ENCODE data around the gene TANC1. TPM values are rescaled to one million over a fixed set of nuclear protein-coding genes. Genes with fewer than 3 reads are reported as not detected.

The TANC1 gene
- total and polyA plus RNA-seq, 9 donors = 14.3 to 25.2 (median 20.1) TPM

DNA sequence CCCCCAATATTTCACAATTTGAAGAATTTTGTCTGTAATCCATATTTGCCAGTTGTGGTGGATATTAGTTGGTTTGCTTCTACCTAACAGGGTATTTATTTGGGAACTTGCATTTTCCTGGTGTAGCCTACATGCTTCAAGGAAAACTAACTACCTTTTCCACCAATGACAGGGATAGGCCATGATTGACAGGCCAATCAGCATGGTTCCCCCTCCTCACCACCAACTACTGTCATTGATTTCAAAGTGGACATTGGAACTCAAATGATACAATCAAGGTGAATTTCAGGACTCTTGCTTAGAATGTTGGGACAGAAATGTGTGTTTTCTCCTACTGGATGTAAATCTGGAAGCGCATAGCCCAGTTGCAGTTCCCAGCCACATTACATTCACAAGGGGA is 10.1 kb upstream of the TANC1 start:
- no peak for DNase-seq
- no CpG with 5 or more reads among the region's 1 CpG for WGBS (ENCODE audit: insufficient coverage)
- Histone ChIP-seq H3K36me3 (ENCODE audit: control insufficient read depth, insufficient read depth, low read length) (no peaks in the 10 kb centered on the region), H3K4me3 (ENCODE audit: low read length) (no peak overlapping the region), H3K27ac (ENCODE audit: low read length) (no peak overlapping the region), H3K27me3 (ENCODE audit: control insufficient read depth, insufficient read depth, low read length) (no peaks in the 10 kb centered on the region), H3K4me1 (ENCODE audit: control insufficient read depth, insufficient read depth, low read length) (peaks cover 12% of the 10 kb centered on the region), H3K9me3 (replicated peaks; ENCODE audit: control insufficient read depth, low read depth, low read length) (no peaks in the 10 kb centered on the region)

DNA sequence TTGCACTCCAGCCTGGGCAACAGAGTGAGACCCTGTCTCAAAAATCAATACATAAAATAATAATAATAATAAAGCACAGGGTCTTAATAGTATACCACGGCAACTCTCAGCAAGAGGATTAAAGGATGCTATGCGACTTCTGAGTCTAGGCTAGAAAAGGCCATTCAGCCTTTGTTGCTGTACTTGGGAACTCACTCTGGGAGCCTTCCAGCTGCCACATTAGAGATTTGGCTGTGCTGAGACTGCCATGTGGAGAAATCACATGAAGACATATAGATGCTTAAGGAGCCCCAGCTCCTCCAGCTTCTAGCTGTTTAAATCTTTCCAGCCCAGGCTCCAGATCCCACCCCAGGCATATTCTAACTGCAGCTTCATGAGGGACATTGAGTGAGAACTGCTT is 8.2 kb upstream of the TANC1 start:
- no peak for DNase-seq
- WGBS (ENCODE audit: insufficient coverage) = 100% methylated on average over 2 of the region's 2 CpGs
- no peaks in the 10 kb centered on the region for H3K36me3 ChIP-seq (ENCODE audit: control insufficient read depth, insufficient read depth, low read length)
- H3K4me3 ChIP-seq (ENCODE audit: low read length) = no peak overlapping the region
- H3K4me1 ChIP-seq (ENCODE audit: control insufficient read depth, insufficient read depth, low read length) = peaks cover 3% of the 10 kb centered on the region
- no peaks in the 10 kb centered on the region for H3K9me3 ChIP-seq (replicated peaks; ENCODE audit: control insufficient read depth, low read depth, low read length)
- H3K27ac ChIP-seq (ENCODE audit: low read length) = no peak overlapping the region
- no peaks in the 10 kb centered on the region for H3K27me3 ChIP-seq (ENCODE audit: control insufficient read depth, insufficient read depth, low read length)

DNA sequence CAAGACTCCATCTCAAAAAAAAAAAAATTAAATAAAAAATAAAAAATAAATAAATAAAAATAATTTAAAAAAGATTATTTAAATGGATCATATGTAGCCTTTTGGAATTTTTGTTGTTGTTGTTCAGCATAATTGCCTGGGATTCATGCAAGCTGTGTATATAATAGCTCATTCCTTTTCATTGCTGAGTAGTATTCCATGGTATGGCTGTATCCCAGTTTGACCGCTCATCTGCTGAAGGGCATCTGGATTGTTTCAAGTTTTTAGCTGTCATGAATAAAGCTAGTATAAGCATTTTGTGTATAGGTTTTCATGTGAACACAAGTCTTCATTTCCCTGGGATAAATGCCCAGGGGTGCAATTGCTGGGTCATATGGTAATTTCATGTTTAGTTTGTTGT is 6.4 kb upstream of the TANC1 start:
- Histone ChIP-seq H3K36me3 (ENCODE audit: control insufficient read depth, insufficient read depth, low read length) (no peaks in the 10 kb centered on the region), H3K27me3 (ENCODE audit: control insufficient read depth, insufficient read depth, low read length) (no peaks in the 10 kb centered on the region), H3K9me3 (replicated peaks; ENCODE audit: control insufficient read depth, low read depth, low read length) (no peaks in the 10 kb centered on the region), H3K4me3 (ENCODE audit: low read length) (no peak overlapping the region), H3K4me1 (ENCODE audit: control insufficient read depth, insufficient read depth, low read length) (peaks cover 4% of the 10 kb centered on the region), H3K27ac (ENCODE audit: low read length) (no peak overlapping the region)
- no peak for DNase-seq
- WGBS (ENCODE audit: insufficient coverage) = no CpG with 5 or more reads among the region's 1 CpG

DNA sequence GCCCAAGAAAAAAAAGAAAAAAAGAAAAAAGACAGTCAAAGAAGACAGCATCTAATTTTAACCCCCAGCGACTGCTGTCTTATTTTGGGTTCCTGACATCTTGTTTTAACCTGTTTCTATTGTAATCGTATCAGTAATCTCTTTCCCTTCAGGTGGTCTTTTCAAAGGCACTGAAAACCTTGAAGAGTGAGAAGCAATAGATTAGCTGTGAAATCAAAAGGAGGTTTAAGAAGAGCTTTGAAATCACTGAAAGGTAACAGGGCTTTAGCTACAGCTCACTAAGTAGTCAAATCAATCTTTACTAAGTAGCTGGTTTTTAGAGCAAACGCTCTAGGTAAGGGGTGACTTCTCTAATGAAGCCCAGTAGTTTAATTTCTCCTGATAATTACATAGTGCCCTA is 5.4 kb upstream of the TANC1 start:
- WGBS (ENCODE audit: insufficient coverage) = no CpG with 5 or more reads among the region's 3 CpGs
- H3K4me1 ChIP-seq (ENCODE audit: control insufficient read depth, insufficient read depth, low read length) = peaks cover 9% of the 10 kb centered on the region
- H3K36me3 ChIP-seq (ENCODE audit: control insufficient read depth, insufficient read depth, low read length) = no peaks in the 10 kb centered on the region
- H3K27ac ChIP-seq (ENCODE audit: low read length) = no peak overlapping the region
- H3K4me3 ChIP-seq (ENCODE audit: low read length) = no peak overlapping the region
- H3K9me3 ChIP-seq (replicated peaks; ENCODE audit: control insufficient read depth, low read depth, low read length) = no peaks in the 10 kb centered on the region
- DNase-seq = no peak
- no peaks in the 10 kb centered on the region for H3K27me3 ChIP-seq (ENCODE audit: control insufficient read depth, insufficient read depth, low read length)

DNA sequence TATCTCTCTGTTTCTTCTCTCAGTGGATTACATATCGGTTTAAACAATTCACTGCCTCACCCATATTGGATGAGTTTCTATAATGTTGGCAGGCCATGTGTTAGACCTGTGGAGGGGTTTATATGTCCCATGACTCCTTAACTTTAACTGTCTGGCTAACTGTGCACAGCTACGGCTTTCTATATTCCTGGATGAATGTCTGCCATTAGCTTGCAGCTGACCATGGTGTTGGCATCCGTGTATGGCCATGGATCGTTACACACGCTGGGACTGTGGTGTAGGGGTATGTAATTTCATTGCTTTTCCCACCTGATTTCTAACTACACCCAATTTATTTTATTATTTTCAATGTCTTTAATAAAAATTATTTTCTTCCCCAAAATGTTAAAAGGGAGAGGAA is 3.3 kb upstream of the TANC1 start:
- H3K27me3 ChIP-seq (ENCODE audit: control insufficient read depth, insufficient read depth, low read length) = peaks cover 5% of the 10 kb centered on the region
- WGBS (ENCODE audit: insufficient coverage) = 20% methylated on average over 1 of the region's 5 CpGs
- no peaks in the 10 kb centered on the region for H3K9me3 ChIP-seq (replicated peaks; ENCODE audit: control insufficient read depth, low read depth, low read length)
- DNase-seq = peak; percentile 46
- H3K4me3 ChIP-seq (ENCODE audit: low read length) = no peak overlapping the region
- H3K4me1 ChIP-seq (ENCODE audit: control insufficient read depth, insufficient read depth, low read length) = peaks cover 12% of the 10 kb centered on the region
- peak overlapping the region; percentile 37 for H3K27ac ChIP-seq (ENCODE audit: low read length)
- no peaks in the 10 kb centered on the region for H3K36me3 ChIP-seq (ENCODE audit: control insufficient read depth, insufficient read depth, low read length)

DNA sequence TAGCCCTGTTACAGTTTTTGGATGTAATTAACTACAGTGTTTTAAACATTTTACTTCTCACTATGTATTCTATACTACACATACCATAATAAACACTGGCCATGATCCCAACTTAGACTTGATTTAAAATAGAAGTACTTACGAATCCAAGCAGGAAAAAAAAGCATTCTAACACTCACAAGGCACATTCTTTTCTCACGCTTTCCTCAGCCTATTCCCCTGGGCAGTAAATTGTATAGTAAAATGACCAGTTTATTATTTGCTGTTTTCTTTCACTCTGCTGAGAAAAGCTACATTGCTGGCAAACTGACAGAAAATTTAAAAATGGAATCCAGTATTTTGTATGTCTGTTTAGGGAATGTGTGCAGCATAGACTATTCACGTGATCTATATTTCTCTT is 2.8 kb upstream of the TANC1 start:
- WGBS (ENCODE audit: insufficient coverage) = no CpG with 5 or more reads among the region's 3 CpGs
- Histone ChIP-seq H3K4me3 (ENCODE audit: low read length) (no peak overlapping the region), H3K27me3 (ENCODE audit: control insufficient read depth, insufficient read depth, low read length) (peaks cover 5% of the 10 kb centered on the region), H3K36me3 (ENCODE audit: control insufficient read depth, insufficient read depth, low read length) (no peaks in the 10 kb centered on the region), H3K27ac (ENCODE audit: low read length) (peak overlapping the region; percentile 91), H3K4me1 (ENCODE audit: control insufficient read depth, insufficient read depth, low read length) (peaks cover 17% of the 10 kb centered on the region), H3K9me3 (replicated peaks; ENCODE audit: control insufficient read depth, low read depth, low read length) (no peaks in the 10 kb centered on the region)
- DNase-seq = peak; percentile 79

DNA sequence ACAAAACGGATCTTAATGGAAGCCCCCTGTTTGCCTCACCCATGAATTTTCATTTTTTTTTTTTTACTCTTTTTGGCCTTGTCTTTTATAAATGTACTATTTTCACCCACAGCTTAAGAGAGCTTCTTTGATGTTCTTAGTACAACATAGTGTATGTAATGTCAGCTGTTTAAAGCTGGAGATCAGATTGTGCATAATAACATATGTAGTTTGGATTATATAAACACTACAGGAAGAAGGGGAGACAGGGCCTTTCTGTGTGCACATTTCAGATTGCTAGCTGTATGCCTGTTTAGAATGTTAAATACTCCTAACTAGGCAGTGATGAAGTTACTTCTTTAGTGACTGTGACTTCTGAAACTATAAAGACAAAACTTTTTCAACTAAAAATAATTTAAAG is 2.1 kb upstream of the TANC1 start:
- no CpG with 5 or more reads among the region's 1 CpG for WGBS (ENCODE audit: insufficient coverage)
- Histone ChIP-seq H3K27me3 (ENCODE audit: control insufficient read depth, insufficient read depth, low read length) (peaks cover 5% of the 10 kb centered on the region), H3K9me3 (replicated peaks; ENCODE audit: control insufficient read depth, low read depth, low read length) (no peaks in the 10 kb centered on the region), H3K4me3 (ENCODE audit: low read length) (no peak overlapping the region), H3K27ac (ENCODE audit: low read length) (peak overlapping the region; percentile 91), H3K4me1 (ENCODE audit: control insufficient read depth, insufficient read depth, low read length) (peaks cover 18% of the 10 kb centered on the region), H3K36me3 (ENCODE audit: control insufficient read depth, insufficient read depth, low read length) (no peaks in the 10 kb centered on the region)
- peak; percentile 41 for DNase-seq

DNA sequence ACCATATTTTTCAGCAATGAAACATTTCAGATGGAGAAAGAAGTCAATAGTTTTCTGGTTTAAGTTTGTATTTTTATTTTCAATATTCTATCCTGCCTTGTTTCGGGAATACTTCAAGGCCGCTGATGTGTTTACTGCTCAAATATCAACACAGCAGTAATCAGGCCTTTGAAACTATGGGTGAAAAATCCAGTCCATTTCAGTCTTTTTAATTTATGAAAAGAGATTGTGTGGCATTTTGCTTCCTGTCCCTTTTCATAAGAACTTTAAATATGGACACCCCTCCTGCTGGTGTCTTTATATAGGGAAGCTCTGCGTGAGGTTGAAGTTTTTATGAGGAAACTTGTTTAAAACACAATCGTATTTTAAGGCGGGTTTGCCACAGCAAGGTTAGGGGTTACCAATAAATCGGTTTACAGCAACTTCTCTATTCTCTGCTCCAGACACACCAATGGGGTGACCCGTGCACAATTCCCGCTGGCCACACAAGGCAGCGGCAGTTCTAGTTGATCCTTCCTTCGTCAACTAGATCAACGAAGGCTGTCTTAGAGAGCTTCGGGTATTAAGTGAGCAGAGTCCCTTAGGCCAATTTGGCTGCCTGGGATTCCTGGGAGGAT is 1.2 kb upstream of the TANC1 start:
- Histone ChIP-seq H3K4me3 (ENCODE audit: low read length) (peak overlapping the region; percentile 71), H3K36me3 (ENCODE audit: control insufficient read depth, insufficient read depth, low read length) (no peaks in the 10 kb centered on the region), H3K9me3 (replicated peaks; ENCODE audit: control insufficient read depth, low read depth, low read length) (no peaks in the 10 kb centered on the region), H3K27ac (ENCODE audit: low read length) (peak overlapping the region; percentile 91), H3K27me3 (ENCODE audit: control insufficient read depth, insufficient read depth, low read length) (peaks cover 5% of the 10 kb centered on the region), H3K4me1 (ENCODE audit: control insufficient read depth, insufficient read depth, low read length) (peaks cover 18% of the 10 kb centered on the region)
- 42% methylated on average over 7 of the region's 12 CpGs for WGBS (ENCODE audit: insufficient coverage)
- no peak for DNase-seq

DNA sequence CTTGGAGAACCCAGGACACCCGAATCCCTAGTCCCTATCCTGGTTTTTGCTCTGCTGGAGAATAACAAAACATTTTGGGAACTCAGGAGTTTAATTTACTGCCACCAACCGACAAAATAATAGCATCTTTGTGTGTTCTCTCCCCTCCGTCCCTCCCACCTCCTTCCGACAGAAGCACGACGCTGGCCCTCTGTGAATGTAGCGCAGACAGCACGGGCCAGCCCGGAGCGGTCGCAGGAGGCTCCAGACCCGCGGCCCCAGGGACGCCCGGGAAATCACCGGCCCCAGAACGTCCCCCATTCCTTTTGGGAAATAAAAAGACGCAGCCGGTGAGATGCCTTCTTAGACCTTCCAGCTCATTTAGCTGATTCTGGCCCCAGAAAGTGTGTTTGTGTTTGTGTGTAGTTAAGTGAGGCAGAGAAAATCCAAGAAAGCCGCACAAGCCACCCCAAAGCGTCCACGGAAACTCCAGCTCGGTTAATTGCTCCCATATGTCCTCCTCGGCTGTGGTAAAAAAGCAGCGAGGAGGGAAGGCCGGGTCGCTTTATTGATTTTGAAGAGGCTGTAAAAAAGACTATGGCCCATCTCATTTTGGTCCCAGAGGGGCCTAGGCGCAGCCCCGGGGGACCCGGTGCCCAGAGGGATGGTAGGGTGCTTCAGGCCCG is 577 bp upstream of the TANC1 start:
- Histone ChIP-seq H3K4me1 (ENCODE audit: control insufficient read depth, insufficient read depth, low read length) (peaks cover 18% of the 10 kb centered on the region), H3K4me3 (ENCODE audit: low read length) (peak overlapping the region; percentile 71), H3K9me3 (replicated peaks; ENCODE audit: control insufficient read depth, low read depth, low read length) (no peaks in the 10 kb centered on the region), H3K27me3 (ENCODE audit: control insufficient read depth, insufficient read depth, low read length) (peaks cover 5% of the 10 kb centered on the region), H3K36me3 (ENCODE audit: control insufficient read depth, insufficient read depth, low read length) (no peaks in the 10 kb centered on the region), H3K27ac (ENCODE audit: low read length) (peak overlapping the region; percentile 91)
- DNase-seq = peak; percentile 84
- under 1% methylated on average over 21 of the region's 31 CpGs for WGBS (ENCODE audit: insufficient coverage)

DNA sequence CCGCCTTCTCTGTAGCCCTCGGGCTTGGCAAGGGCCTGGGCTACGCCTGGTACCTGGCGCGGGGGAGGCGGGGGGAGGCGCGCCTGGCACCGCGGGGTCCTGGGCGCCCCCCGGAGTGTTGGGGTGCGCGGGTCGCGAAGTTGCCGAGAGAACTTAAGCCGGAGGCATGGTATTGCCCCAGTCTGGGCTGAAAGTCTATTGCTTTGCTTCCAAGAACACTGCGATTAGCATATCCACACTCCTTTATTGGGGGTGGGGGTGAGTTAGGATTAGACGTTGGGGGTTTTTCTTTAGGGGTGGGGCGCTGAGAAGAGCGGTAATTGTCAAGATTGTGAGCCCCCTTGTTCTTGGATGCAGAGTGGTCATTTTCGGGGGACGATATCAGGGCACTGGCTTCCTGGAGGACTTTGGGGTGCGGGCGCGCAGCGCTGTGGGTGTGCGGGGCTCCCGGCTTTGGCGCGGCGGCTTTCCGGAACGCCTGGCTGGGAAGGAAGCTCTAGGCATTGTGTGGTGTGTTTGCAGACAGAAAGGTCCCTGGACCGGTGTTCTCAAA is 798 bp downstream of the TANC1 start:
- 0% methylated on average over 26 of the region's 36 CpGs for WGBS (ENCODE audit: insufficient coverage)
- Histone ChIP-seq H3K36me3 (ENCODE audit: control insufficient read depth, insufficient read depth, low read length) (no peaks in the 10 kb centered on the region), H3K27me3 (ENCODE audit: control insufficient read depth, insufficient read depth, low read length) (peaks cover 5% of the 10 kb centered on the region), H3K9me3 (replicated peaks; ENCODE audit: control insufficient read depth, low read depth, low read length) (no peaks in the 10 kb centered on the region), H3K4me3 (ENCODE audit: low read length) (peak overlapping the region; percentile 71), H3K27ac (ENCODE audit: low read length) (peak overlapping the region; percentile 93), H3K4me1 (ENCODE audit: control insufficient read depth, insufficient read depth, low read length) (peaks cover 24% of the 10 kb centered on the region)
- DNase-seq = peak; percentile 22

Data from muscle of leg (tissue), 11 donors.